GM21526 (cell line): ENCODE results near the gene MTFR2.
A peak's percentile ranks its signal among the peaks of the same experiment; 100 is the strongest.
"Not testable (repeated sequence)": the region's sequence is repeated elsewhere in the genome, so short reads cannot be mapped to it uniquely, and the experiment has no call there.

Experiments
- ATAC-seq: cut with Tn5 transposase; IDR thresholded peaks from one replicate; pipeline ENCODE4 v1.9.1; 2021; ENCODE audit warnings: moderate library complexity; ENCODE audit not compliant: unreplicated experiment, low FRiP score

The MTFR2 gene

GRCh38 chr6:136236466-136237293 is 13.4 kb downstream of the MTFR2 start:
- no peak for ATAC-seq

GRCh38 chr6:136235233-136235564 is 14.9 kb downstream of the MTFR2 start:
- ATAC-seq: no peak

GRCh38 chr6:136232701-136233100 is 17.4 kb downstream of the MTFR2 start:
- no peak for ATAC-seq

DNA sequence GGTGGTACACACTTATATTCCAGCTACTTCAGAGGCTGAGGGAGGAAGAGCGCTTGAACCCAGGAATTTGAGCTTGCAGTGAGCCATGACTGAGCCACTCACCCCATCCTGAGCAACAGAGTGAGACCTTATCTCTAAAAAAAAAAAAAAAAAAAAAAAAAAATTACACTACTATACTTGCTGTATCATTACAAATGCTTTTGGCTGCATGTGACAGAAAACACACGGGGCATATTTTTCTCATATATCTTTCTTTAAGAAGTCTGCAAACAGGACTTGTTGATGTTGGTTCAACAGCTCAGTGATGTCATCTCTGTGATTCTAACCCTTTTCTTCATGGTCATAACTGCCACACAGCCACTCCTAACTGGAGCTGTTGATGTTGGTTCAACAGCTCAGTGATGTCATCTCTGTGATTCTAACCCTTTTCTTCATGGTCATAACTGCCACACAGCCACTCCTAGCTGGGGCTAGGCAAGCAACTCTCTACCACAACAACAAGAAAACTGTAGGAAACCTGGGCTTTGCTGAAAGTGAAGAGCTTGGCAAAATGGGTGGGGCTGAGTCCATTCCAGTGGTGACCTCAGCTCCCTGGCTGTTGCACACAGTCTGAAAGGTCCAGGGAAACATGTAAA is 19.8 kb downstream of the MTFR2 start:
- ATAC-seq: no peak

DNA sequence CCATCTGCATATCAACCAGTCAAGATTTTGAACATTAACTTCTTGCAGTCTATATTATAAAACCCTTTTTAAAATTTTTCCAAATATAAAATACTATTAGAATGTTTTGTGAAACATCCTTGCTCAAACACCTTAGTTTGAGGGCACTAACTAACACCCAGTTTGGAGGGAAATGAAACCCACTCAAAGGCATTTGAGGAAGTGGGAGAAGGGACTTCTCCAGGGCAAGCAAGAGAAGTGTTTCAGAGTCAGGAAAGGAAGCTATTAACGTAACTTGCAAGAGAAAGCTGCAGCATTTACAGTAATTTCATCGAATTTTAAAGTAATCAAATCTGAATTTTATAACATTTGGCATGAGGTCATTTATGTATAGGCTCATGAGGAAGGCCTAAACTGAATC is 21.3 kb downstream of the MTFR2 start:
- ATAC-seq: peak; percentile 50

DNA sequence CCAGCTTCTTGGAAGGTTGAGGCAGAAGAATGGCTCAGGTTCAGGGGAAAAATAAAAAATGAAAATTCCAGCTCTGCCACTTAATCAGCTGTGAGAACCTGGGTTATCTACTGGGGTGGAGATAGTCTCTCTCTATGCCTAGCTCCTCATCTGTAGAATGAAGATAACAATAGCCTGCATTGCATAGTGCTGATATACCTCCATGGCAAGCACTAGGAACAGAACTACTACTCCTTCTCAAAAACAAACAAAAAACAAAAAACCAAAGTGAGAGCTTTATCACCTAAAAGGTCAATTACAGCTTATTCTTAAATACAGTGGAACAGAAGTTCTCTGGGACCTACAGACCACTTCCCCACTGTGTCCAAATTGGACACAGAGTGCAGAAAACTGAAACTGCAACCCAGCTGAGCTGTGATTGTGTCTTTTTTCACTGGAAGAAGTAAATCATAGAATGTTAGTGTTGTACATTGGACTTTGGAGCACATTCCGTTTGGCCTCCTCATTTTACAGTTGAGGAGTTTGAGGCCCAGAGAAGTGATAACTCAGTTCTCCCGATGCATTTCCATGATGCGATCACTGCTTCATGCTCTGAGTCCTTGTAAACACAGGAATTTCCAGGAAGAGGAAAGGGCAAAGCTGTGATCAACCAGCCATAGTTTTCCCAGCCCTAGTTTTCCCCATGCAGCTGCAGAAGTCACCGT is 23.3 kb downstream of the MTFR2 start:
- ATAC-seq: peak; percentile 34

DNA sequence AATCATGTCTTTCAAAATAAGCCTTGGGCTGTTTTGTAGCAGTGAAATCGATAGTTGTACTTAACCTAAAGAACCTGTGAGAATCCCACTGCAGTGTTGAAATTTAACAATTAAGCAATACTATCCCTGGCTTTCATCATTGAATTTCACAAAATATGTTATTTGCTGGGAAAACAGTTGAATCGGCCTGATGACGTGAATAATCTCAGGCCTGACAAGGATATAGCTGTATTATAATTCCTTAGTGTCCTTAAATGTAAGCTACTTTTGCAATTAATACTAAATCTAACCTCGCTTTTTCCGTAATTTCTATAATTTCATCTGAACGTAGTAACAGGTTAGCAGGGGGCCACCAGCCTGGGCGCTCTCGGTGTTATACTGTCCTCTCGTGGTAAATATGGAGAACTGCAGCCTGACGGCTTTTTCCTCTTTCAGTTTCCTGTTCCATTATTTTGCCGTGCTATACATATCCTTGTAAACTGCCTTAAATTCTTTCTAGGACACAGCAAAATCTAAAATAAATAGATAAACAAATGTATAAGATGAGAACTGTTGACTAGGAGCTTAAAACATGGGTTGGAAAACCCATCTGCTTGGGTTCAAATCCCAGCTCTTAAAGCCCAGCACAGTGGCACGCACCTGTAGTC is 24.0 kb downstream of the MTFR2 start:
- peak; percentile 63 for ATAC-seq

- no peak for ATAC-seq
Measured at GRCh38 chr6:136225496-136225895, 24.6 kb downstream of the MTFR2 start.

GRCh38 chr6:136224974-136225373 is 25.1 kb downstream of the MTFR2 start:
- ATAC-seq: not testable (repeated sequence)

DNA sequence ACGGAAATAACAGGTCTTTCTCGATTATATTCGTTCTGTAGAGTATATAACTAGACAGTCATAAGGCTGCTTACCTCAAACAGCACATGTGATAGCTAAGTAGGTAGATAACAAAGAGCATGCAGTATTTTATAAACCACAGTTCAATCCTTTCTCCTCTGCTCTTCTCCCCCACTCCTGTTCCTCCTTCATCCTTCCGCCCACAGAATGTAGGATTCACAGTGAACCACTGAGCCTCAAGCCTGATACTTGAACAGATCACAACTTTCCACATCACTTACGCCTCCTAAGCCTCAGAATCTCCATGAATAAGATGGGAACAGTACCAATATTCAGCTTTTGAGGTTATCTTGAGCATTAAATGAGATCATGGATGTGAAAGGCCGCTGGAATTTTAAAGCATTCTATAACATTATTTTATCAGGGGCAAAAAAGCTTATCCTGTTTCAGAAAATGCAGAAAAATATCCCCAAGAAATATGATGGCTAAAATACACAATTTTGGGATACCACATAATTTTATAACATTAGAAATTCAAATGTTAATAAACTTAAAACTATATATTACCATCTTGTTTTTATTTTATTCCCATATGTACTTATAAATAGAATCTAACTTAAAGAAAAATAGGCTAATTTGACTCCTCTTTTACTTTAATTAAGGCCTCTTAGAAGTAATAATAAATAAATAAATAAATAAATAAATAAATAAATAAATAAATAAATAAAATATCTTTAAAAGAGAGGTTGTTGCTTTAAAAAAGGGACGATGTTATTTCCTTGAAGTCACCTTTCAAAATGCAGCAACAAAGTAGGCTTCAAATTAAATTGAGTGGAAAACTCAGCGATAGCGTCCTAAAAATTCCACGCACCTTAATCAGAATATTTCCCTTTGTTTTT is 33.4 kb downstream of the MTFR2 start:
- no peak for ATAC-seq

- no peak for ATAC-seq
Measured at GRCh38 chr6:136213853-136214252, 36.3 kb downstream of the MTFR2 start.

GRCh38 chr6:136213012-136213539 is 37.0 kb downstream of the MTFR2 start:
- no peak for ATAC-seq

- no peak for ATAC-seq
Measured at GRCh38 chr6:136212608-136213007, 37.5 kb downstream of the MTFR2 start.

GRCh38 chr6:136210398-136211165 is 39.5 kb downstream of the MTFR2 start:
- no peak for ATAC-seq

- ATAC-seq: no peak
Measured at GRCh38 chr6:136209496-136209895, 40.6 kb downstream of the MTFR2 start.

DNA sequence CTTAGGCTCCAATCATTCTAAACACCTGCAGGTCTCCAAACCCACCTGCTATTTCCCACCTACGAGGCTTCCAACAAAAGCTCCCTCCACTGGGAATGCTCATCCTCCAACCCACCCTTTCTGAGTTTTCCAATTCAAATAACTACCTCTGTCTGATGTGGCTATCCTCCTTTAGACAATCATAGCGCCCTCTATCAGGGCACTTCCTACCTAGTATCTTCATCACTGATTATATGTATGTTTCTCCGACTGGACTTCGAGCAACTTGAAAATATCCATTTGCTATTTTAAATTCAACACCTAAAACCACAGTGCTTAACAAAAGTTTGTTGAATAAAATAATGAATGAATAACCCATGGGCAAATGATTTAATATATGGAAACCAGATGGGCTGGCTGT is 41.3 kb downstream of the MTFR2 start:
- no peak for ATAC-seq

DNA sequence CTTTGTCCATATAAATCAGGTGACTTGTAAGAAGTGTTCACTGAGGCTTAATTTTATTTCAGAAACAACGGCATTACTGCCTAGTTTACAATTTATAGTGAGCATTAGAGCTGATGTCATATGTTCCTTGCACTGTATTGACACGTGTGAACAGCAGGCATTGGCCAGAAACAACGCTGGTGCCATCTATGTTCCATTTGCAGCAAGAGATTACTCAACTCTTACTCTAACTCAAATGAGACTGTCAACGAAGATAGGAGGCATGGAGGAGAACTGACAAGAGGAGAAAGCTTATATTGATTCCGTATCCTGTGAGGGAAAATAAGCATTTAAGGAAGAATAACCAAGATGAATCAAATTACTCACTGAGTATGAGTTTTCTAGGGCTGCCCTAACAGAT is 48.4 kb downstream of the MTFR2 start:
- no peak for ATAC-seq

GRCh38 chr6:136192902-136193301 is 57.2 kb downstream of the MTFR2 start:
- ATAC-seq: no peak
